HG03439 (cell line): ENCODE results near the gene BCOR.

Source experiments
- ATAC-seq: cut with Tn5 transposase; IDR thresholded peaks from one replicate; pipeline ENCODE4 v1.9.1; 2021; ENCODE audit warnings: mild to moderate bottlenecking, moderate library complexity; ENCODE audit not compliant: unreplicated experiment

Gene BCOR

GRCh38 chrX:40007131-40007755 is 90.5 kb downstream of the BCOR start:
- ATAC-seq: no peak

GRCh38 chrX:40006106-40007017 is 91.4 kb downstream of the BCOR start:
- ATAC-seq: no peak

- ATAC-seq: no peak
Observed at GRCh38 chrX:40005292-40006011, 92.3 kb downstream of the BCOR start.

- ATAC-seq: no peak
Observed at GRCh38 chrX:40004921-40005291, 92.9 kb downstream of the BCOR start.

- no peak for ATAC-seq
Observed at GRCh38 chrX:40004246-40004535, 93.6 kb downstream of the BCOR start.

- ATAC-seq: no peak
Observed at GRCh38 chrX:40003428-40004245, 94.1 kb downstream of the BCOR start.

- ATAC-seq: no peak
Observed at GRCh38 chrX:40003071-40003427, 94.7 kb downstream of the BCOR start.
